Lower lobe of right lung (tissue), 2 donors: ENCODE measurements around the gene PLAU. TPM values are rescaled to one million over a fixed set of nuclear protein-coding genes. Genes with fewer than 3 reads are reported as not detected.
"Not testable (repeated sequence)": the region's sequence is repeated elsewhere in the genome, so short reads cannot be mapped to it uniquely, and the experiment has no call there.

Source experiments
- ATAC-seq, 2 donors: fragments of 200-7000 bp; cut with Tn5 transposase; one replicate each; pipeline ENCODE4 v1.9.1; 2020 to 2022; ENCODE audit warnings: mild to moderate bottlenecking in 2 of 2, moderate library complexity in 2 of 2
- DNase-seq: peaks from one replicate; pipeline ENCODE4 v3.0.0-alpha.2; 2020
- H3K27ac ChIP-seq: fragments of 200-600 bp; one replicate; pipeline ENCODE4 v1.8.0; 2022
- H3K27me3 ChIP-seq: fragments of 200-600 bp; one replicate; pipeline ENCODE4 v1.8.0; 2022; ENCODE audit warnings: low read depth
- H3K36me3 ChIP-seq: fragments of 200-600 bp; one replicate; pipeline ENCODE4 v1.8.0; 2022; ENCODE audit warnings: mild to moderate bottlenecking
- H3K4me1 ChIP-seq: fragments of 200-600 bp; one replicate; pipeline ENCODE4 v1.8.0; 2022
- H3K4me3 ChIP-seq: fragments of 200-600 bp; one replicate; pipeline ENCODE4 v1.8.0; 2022; ENCODE audit warnings: mild to moderate bottlenecking
- H3K9me3 ChIP-seq: fragments of 200-600 bp; one replicate; pipeline ENCODE4 v1.8.0; 2022
- CTCF ChIP-seq: fragments of 200-600 bp; IDR thresholded peaks from one replicate; pipeline ENCODE4 v1.8.0; 2022; ENCODE audit warnings: antibody characterized with exemption, mild to moderate bottlenecking
- intact Hi-C: fragments of 100-400 bp; cut with DNase I; formaldehyde crosslinking; loops from one replicate; pipeline ENCODE4 v1.11.0; 2022
- total RNA-seq: library from RNA; stranded (reverse); fragmentation: NEBNext Ultra II Directional; extraction: Animal tissue kit (Norgen Biotek cat#: 25700); gene quantifications from one replicate; pipeline ENCODE4 v1.2.1, GENCODE V29; 2021
- donor health status: DM: no; HTN: yes; CAD: no; lungs with severe emphysema.

The PLAU gene
- total RNA-seq, 1 donor from 2014 or later: 29.0 TPM

- intact Hi-C loops: no loop called here
- Histone ChIP-seq H3K27ac (no peak overlapping the region), H3K27me3 (no peaks in the 10 kb centered on the region), H3K4me1 (peaks cover 36% of the 10 kb centered on the region), H3K9me3 (no peaks in the 10 kb centered on the region), H3K4me3 (no peak overlapping the region), H3K36me3 (peaks cover 40% of the 10 kb centered on the region)
- TF ChIP-seq CTCF: no peak
- no peak for DNase-seq
- ATAC-seq: peak; percentile 52 to 54
These were observed 6.0 kb downstream of the PLAU start for GRCh38 chr10:73916761-73917470.

GRCh38 chr10:73917566-73918305 is 6.8 kb downstream of the PLAU start:
- TF ChIP-seq CTCF: no peak
- ATAC-seq (no peak), DNase-seq (no peak)
- H3K27ac ChIP-seq: no peak overlapping the region
- H3K4me3 ChIP-seq: no peak overlapping the region
- H3K27me3 ChIP-seq: no peaks in the 10 kb centered on the region
- intact Hi-C loops: no loop called here
- no peaks in the 10 kb centered on the region for H3K9me3 ChIP-seq
- H3K36me3 ChIP-seq: peaks cover 39% of the 10 kb centered on the region
- peaks cover 30% of the 10 kb centered on the region for H3K4me1 ChIP-seq

GRCh38 chr10:73919481-73919880 is 8.5 kb downstream of the PLAU start:
- ATAC-seq, intact Hi-C loops, H3K9me3 ChIP-seq, H3K4me3 ChIP-seq, H3K27me3 ChIP-seq, DNase-seq: not testable (repeated sequence)
- Histone ChIP-seq H3K4me1 (peaks cover 18% of the 10 kb centered on the region), H3K27ac (peak overlapping the region; percentile 67), H3K36me3 (peaks cover 22% of the 10 kb centered on the region)

GRCh38 chr10:73920089-73920488 is 9.2 kb downstream of the PLAU start:
- peak; percentile 57 to 75 for ATAC-seq
- Histone ChIP-seq H3K36me3 (peaks cover 17% of the 10 kb centered on the region), H3K4me3 (no peak overlapping the region), H3K27ac (peak overlapping the region; percentile 67), H3K4me1 (peaks cover 18% of the 10 kb centered on the region), H3K27me3 (no peaks in the 10 kb centered on the region), H3K9me3 (no peaks in the 10 kb centered on the region)
- intact Hi-C loops: no loop called here
- no peak for TF ChIP-seq CTCF
- no peak for DNase-seq

- Histone ChIP-seq H3K9me3 (no peaks in the 10 kb centered on the region), H3K36me3 (no peaks in the 10 kb centered on the region), H3K4me3 (no peak overlapping the region), H3K27ac (no peak overlapping the region), H3K4me1 (peaks cover 14% of the 10 kb centered on the region), H3K27me3 (no peaks in the 10 kb centered on the region)
- TF ChIP-seq CTCF: no peak
- intact Hi-C loops: no loop called here
- DNase-seq (no peak), ATAC-seq (no peak)
These were observed 11.3 kb downstream of the PLAU start for GRCh38 chr10:73922007-73922863.
